K562 (cell line): Measurements from ENCODE around the gene NOL11. TPM values are rescaled to one million over a fixed set of nuclear protein-coding genes. Genes with fewer than 3 reads are reported as not detected.

ENCODE experiments used
- ATAC-seq: fragments of 200-7000 bp; cut with Tn5 transposase; 3 replicates; pipeline ENCODE4 v1.9.1; 2020; ENCODE audit warnings: moderate library complexity
- BruUV-seq: library from RNA; stranded (reverse); fragments of 400-500 nt; replicated peaks from 2 replicates; lab custom pipeline; 2021; lab: Mats Ljungman, UMichigan
- CTCF ChIA-PET: fragments of 300-600 bp; formaldehyde crosslinking; extraction: SDS; loops from one replicate; lab custom pipeline; 2021; ENCODE audit warnings: low intra/inter-chr PET ratio; lab: Yijun Ruan, JAX
- POLR2A ChIA-PET: fragments of 300-600, 350-650 bp; sonication (Branson Sonifier 250); formaldehyde crosslinking; extraction: SDS; loops from one replicate; lab custom pipeline; 2021; ENCODE audit warnings: antibody characterized with exemption, inconsistent platforms; lab: Yijun Ruan, JAX
- DNase-seq, 4 experiments: peaks; one replicate each; pipeline versions ENCODE4 v3.0.0 to v3.0.0-alpha.2; 2011 to 2018; ENCODE audit warnings: low spot score in 3 of 4, mixed read lengths in 3 of 4; ENCODE audit errors: extremely low read depth in 1 of 4
- FAIRE-seq: peaks from 2 replicates; lab custom pipeline; 2011; peaks lifted over from hg19 to GRCh38; lab: Jason Lieb, UNC
- H2AFZ ChIP-seq: 2 replicates; pipeline ENCODE4 v1.6.0; 2011; ENCODE audit warnings: low read depth, low read length, control low read depth, inconsistent platforms
- H3K27ac ChIP-seq: fragments of 200-600 bp; 3 replicates; pipeline ENCODE4 v1.8.0; 2011; ENCODE audit warnings: low read depth, mild to moderate bottlenecking, control low read depth, inconsistent platforms, low read length, moderate library complexity, mixed read lengths; ENCODE audit errors: extremely low read depth
- H3K27me3 ChIP-seq, 2 experiments: fragments of 300-600 bp in 1 of 2; 2 replicates in 1 of 2; 3 replicates in 1 of 2; pipeline versions ENCODE4 v1.6.0 to v1.8.0; 2011; ENCODE audit warnings: inconsistent platforms in 2 of 2, low read length in 2 of 2, mild to moderate bottlenecking in 1 of 2, mixed read lengths in 1 of 2, moderate library complexity in 1 of 2; ENCODE audit not compliant: control insufficient read depth in 2 of 2, insufficient read depth in 2 of 2
- H3K36me3 ChIP-seq: fragments of 300-600 bp; 3 replicates; pipeline ENCODE4 v1.8.0; 2011; ENCODE audit warnings: mild to moderate bottlenecking, low read length, inconsistent platforms; ENCODE audit not compliant: control insufficient read depth, insufficient read depth
- H3K4me1 ChIP-seq, 2 experiments: fragments of 200-600 bp in 1 of 2; replicated peaks in 1 of 2; 2 replicates in 1 of 2; 3 replicates in 1 of 2; pipeline versions ENCODE4 v1.5.1 to v1.8.0; 2011; ENCODE audit warnings: inconsistent platforms in 2 of 2, low read length in 2 of 2, mild to moderate bottlenecking in 1 of 2, mixed read lengths in 1 of 2, moderate library complexity in 1 of 2; ENCODE audit not compliant: control insufficient read depth in 2 of 2, insufficient read depth in 2 of 2
- H3K4me2 ChIP-seq: 2 replicates; pipeline ENCODE4 v1.6.1; 2011; ENCODE audit warnings: low read length, control low read depth, inconsistent platforms, mixed read lengths; ENCODE audit not compliant: insufficient read depth
- H3K4me3 ChIP-seq: fragments of 200-600 bp; sonication (generic), shearing (Covaris generic); 2 replicates; pipeline ENCODE4 v1.5.1; 2016; ENCODE audit warnings: control low read depth, inconsistent platforms
- H3K79me2 ChIP-seq: fragments of 200-600 bp; 3 replicates; pipeline ENCODE4 v1.8.0; 2011; ENCODE audit warnings: low read length, inconsistent platforms; ENCODE audit not compliant: control insufficient read depth, insufficient read depth
- H3K9ac ChIP-seq, 2 experiments: 2 replicates each; pipeline versions ENCODE4 v1.6.0 to v1.6.1; 2011; ENCODE audit warnings: low read depth in 2 of 2, low read length in 2 of 2, control low read depth in 1 of 2, inconsistent platforms in 1 of 2, mild to moderate bottlenecking in 1 of 2, mixed read lengths in 1 of 2; ENCODE audit not compliant: insufficient read depth in 1 of 2
- H3K9me1 ChIP-seq: one replicate; pipeline ENCODE4 v1.6.0; 2011; ENCODE audit warnings: inconsistent platforms, mild to moderate bottlenecking, low read length, moderate library complexity; ENCODE audit not compliant: control insufficient read depth, insufficient read depth
- H3K9me3 ChIP-seq: replicated peaks from 2 replicates; pipeline ENCODE4 v1.5.1; 2011; ENCODE audit warnings: low read depth, low read length, inconsistent platforms; ENCODE audit not compliant: control insufficient read depth, insufficient read depth
- H4K20me1 ChIP-seq: replicated peaks from 2 replicates; pipeline ENCODE4 v1.6.1; 2011; ENCODE audit warnings: low read length, inconsistent platforms, mixed read lengths; ENCODE audit not compliant: control insufficient read depth, insufficient read depth
- ATF1 ChIP-seq, 2 experiments: fragments of 450-650 bp in 1 of 2; IDR thresholded peaks; 2 replicates each; pipeline ENCODE4 v1.6.1; 2016; ENCODE audit warnings: missing compliant biosample characterization in 1 of 2, missing genetic modification characterization in 1 of 2
- BRCA1 ChIP-seq, 2 experiments: fragments of 450-650 bp in 1 of 2; sonication (generic) in 1 of 2; formaldehyde crosslinking in 1 of 2; IDR thresholded peaks; 2 replicates each; pipeline versions ENCODE4 v1.5.0 to v1.6.1; 2017 to 2020; ENCODE audit warnings: mild to moderate bottlenecking in 1 of 2, missing genetic modification reagents in 1 of 2
- CBFA2T3 ChIP-seq: fragments of 450-650 bp; IDR thresholded peaks from 2 replicates; pipeline ENCODE4 v1.6.1; 2017
- CBX3 ChIP-seq, 2 experiments: IDR thresholded peaks; 1 replicate in 1 of 2; 2 replicates in 1 of 2; pipeline ENCODE4 v1.6.1; 2012; ENCODE audit warnings: inconsistent platforms in 2 of 2, low read length in 2 of 2, borderline replicate concordance in 1 of 2, control low read depth in 1 of 2
- CHD1 ChIP-seq: fragments of 200-600 bp; sonication (generic); IDR thresholded peaks from one replicate; pipeline ENCODE4 v1.6.1; 2012; ENCODE audit warnings: mild to moderate bottlenecking, moderate library complexity, low read length, inconsistent platforms
- DEAF1 ChIP-seq: fragments of 450-650 bp; formaldehyde crosslinking; IDR thresholded peaks from 2 replicates; pipeline ENCODE4 v1.4.0; 2020; ENCODE audit warnings: mild to moderate bottlenecking, moderate library complexity
- EGR1 ChIP-seq: fragments of 450-650 bp; conservative IDR thresholded peaks from 2 replicates; pipeline ENCODE4 v1.6.1; 2017; ENCODE audit warnings: mild to moderate bottlenecking
- ETV5 ChIP-seq: sonication (generic); formaldehyde crosslinking; IDR thresholded peaks from 2 replicates; pipeline ENCODE4 v1.4.0; 2020; ENCODE audit warnings: low read depth, mild to moderate bottlenecking, missing genetic modification reagents
- GTF2F1 ChIP-seq: IDR thresholded peaks from 2 replicates; pipeline ENCODE4 v1.6.1; 2011; ENCODE audit warnings: low read depth, low read length, improper control_type of control experiment
- HDAC3 ChIP-seq: fragments of 450-650 bp; IDR thresholded peaks from 2 replicates; pipeline ENCODE4 v1.6.1; 2018; ENCODE audit warnings: borderline replicate concordance, mild to moderate bottlenecking, moderate library complexity; ENCODE audit not compliant: partially characterized antibody
- LCOR ChIP-seq: sonication (generic); formaldehyde crosslinking; IDR thresholded peaks from 2 replicates; pipeline ENCODE4 v1.8.0; 2022; ENCODE audit warnings: mild to moderate bottlenecking, missing genetic modification reagents
- MAFG ChIP-seq: fragments of 450-650 bp; conservative IDR thresholded peaks from 2 replicates; pipeline ENCODE4 v1.6.1; 2016; ENCODE audit warnings: missing genetic modification characterization, missing compliant biosample characterization
- PHF8 ChIP-seq: fragments of 200-600 bp; sonication (generic); IDR thresholded peaks from 2 replicates; pipeline ENCODE4 v1.6.1; 2012; ENCODE audit warnings: mixed run types, mild to moderate bottlenecking, inconsistent platforms, low read length, moderate library complexity, borderline replicate concordance
- PRMT5 ChIP-seq: sonication (generic); formaldehyde crosslinking; IDR thresholded peaks from 2 replicates; pipeline ENCODE4 v1.5.0; 2020; ENCODE audit warnings: missing genetic modification reagents
- RAD21 ChIP-seq, 2 experiments: fragments of 250-450 bp in 1 of 2; fragments of 450-650 bp in 1 of 2; sonication (Bioruptor Pico) in 1 of 2; formaldehyde crosslinking in 1 of 2; IDR thresholded peaks in 1 of 2; conservative IDR thresholded peaks in 1 of 2; 2 replicates each; pipeline versions ENCODE4 v1.4.0 to v1.8.0; 2020 to 2022; ENCODE audit warnings: mild to moderate bottlenecking in 2 of 2, moderate library complexity in 1 of 2
- SIRT6 ChIP-seq: IDR thresholded peaks from one replicate; pipeline ENCODE4 v1.6.1; 2012; ENCODE audit warnings: low read depth, mild to moderate bottlenecking, control low read depth, inconsistent platforms, low read length, moderate library complexity
- SMAD3 ChIP-seq: fragments of 450-650 bp; formaldehyde crosslinking; conservative IDR thresholded peaks from 2 replicates; pipeline ENCODE4 v1.4.0; 2020; ENCODE audit warnings: mild to moderate bottlenecking
- SMC3 ChIP-seq: conservative IDR thresholded peaks from 2 replicates; pipeline ENCODE4 v1.6.1; 2011; ENCODE audit warnings: low read depth, low read length, improper control_type of control experiment; ENCODE audit not compliant: insufficient read depth
- SRSF7 ChIP-seq: fragments of 200-400 bp; formaldehyde crosslinking; optimal IDR thresholded peaks from 2 replicates; pipeline ENCODE3; 2017; ENCODE audit warnings: mild to moderate bottlenecking, low read depth, low read length
- TCF7 ChIP-seq: sonication (generic); IDR thresholded peaks from 2 replicates; pipeline ENCODE4 v1.6.1; 2016; ENCODE audit warnings: antibody characterized with exemption, borderline replicate concordance
- ZNF140 ChIP-seq: fragments of 250-450 bp; sonication (Bioruptor Pico); IDR thresholded peaks from 2 replicates; pipeline ENCODE4 v1.8.0; 2021; ENCODE audit warnings: moderate library complexity, mild to moderate bottlenecking, inconsistent platforms
- ZNF551 ChIP-seq: fragments of 250-450 bp; sonication (Bioruptor Pico); IDR thresholded peaks from 2 replicates; pipeline ENCODE4 v1.5.0; 2021; ENCODE audit warnings: mild to moderate bottlenecking, moderate library complexity
- ZNF778 ChIP-seq: fragments of 450-650 bp; formaldehyde crosslinking; IDR thresholded peaks from 2 replicates; pipeline ENCODE4 v1.4.0; 2020; ENCODE audit warnings: mild to moderate bottlenecking, moderate library complexity
- in situ Hi-C: fragments of 300-500 bp; cut with MboI; formaldehyde crosslinking; loops from 4 replicates; pipeline ENCODE4 v1.15.0; 2018; ENCODE audit warnings: inconsistent platforms, mixed read lengths
- intact Hi-C: fragments of 100-400 bp; cut with micrococcal nuclease; formaldehyde crosslinking; loops from 2 replicates; pipeline ENCODE4 v1.14.2; 2022
- polyA plus RNA-seq, 8 experiments: library from polyadenylated mRNA; depleted of rRNA in 4 of 8; stranded (reverse) in 5 of 8; unstranded in 3 of 8; fragments of >200 nt; fragmentation: Nextera tagmentation in 2 of 8; fragmentation: Illumina TruSeq in 1 of 8; extraction: Ambion mirVana in 2 of 8; extraction: Trizol in 1 of 8; gene quantifications; 2 replicates each; pipeline versions ENCODE4 v1.2.1 to v1.2.3, GENCODE V29; 2011 to 2014; ENCODE audit warnings: inconsistent platforms in 1 of 8, missing spikeins in 1 of 8
- total RNA-seq, 7 experiments: library from RNA; depleted of rRNA in 6 of 7; stranded (reverse); fragments of >200 nt in 6 of 7; fragmentation: Illumina TruSeq in 2 of 7; extraction: Trizol in 2 of 7; gene quantifications; 2 replicates each; pipeline versions ENCODE4 v1.2.1 to v1.2.3, GENCODE V29; 2011 to 2021; ENCODE audit warnings: low replicate concordance in 1 of 7

The NOL11 gene
- total and polyA plus RNA-seq, 9 of the 15 experiments (the other 6 are each of a cell fraction or from before 2014, with no cell fraction given) = 61.1 to 175 (median 121) TPM

- no peak for TF ChIP-seq SMAD3
- peak; percentile 44 to 74 for TF ChIP-seq RAD21 (CRISPR knock-in tag; conservative IDR thresholded peaks at IDR 0.05 in 1 of 2, IDR thresholded peaks at IDR 0.05 in 1 of 2)
- TF ChIP-seq LCOR = no peak
- TF ChIP-seq ATF1 (CRISPR knock-in tag; IDR thresholded peaks at IDR 0.05) = no peak
- TF ChIP-seq ATF1 (tag; IDR thresholded peaks at IDR 0.05) = no peak
- no peak for TF ChIP-seq CBX3 (IDR thresholded peaks at IDR 0.05; ENCODE audit: borderline replicate concordance in 1 of 2, low read length in 2 of 2)
- TF ChIP-seq DEAF1 (CRISPR knock-in tag) = peak; percentile 9; the same call in 1 of the 2 replicates
- TF ChIP-seq SMC3 = peak; percentile 60; the same call in 1 of the 2 replicates
- TF ChIP-seq PHF8 = no peak
Measured at GRCh38 chr17:67689534-67690177, 28.1 kb upstream of the NOL11 start (continued).

GRCh38 chr17:67693811-67694210 is 23.9 kb upstream of the NOL11 start:
- H2AFZ ChIP-seq = no peak overlapping the region
- POLR2A ChIA-PET = interaction anchor here (0.7 to 1.1 kb wide), 2 partner anchors 11 to 13 kb away, joined by 3 to 4 read pairs; no protein-coding TSS in a partner anchor
- intact Hi-C loops (no loop called here), in situ Hi-C loops (loop anchor here (25.0 kb wide), 1 partner anchor 307 kb away; the partner anchor contains the start of gene PITPNC1)
- DNase-seq = no peak
- H3K4me3 ChIP-seq = no peak overlapping the region
- CTCF ChIA-PET = no interaction called here
- H4K20me1 ChIP-seq = no peaks in the 10 kb centered on the region
- BruUV-seq = no TSS peak
- ATAC-seq = no peak
- H3K9me1 ChIP-seq = no peaks in the 10 kb centered on the region
- no peaks in the 10 kb centered on the region; a peak in 1 of 5 replicates for H3K4me1 ChIP-seq
- H3K4me2 ChIP-seq = no peak overlapping the region
- H3K27ac ChIP-seq = no peak overlapping the region
- no peaks in the 10 kb centered on the region for H3K9me3 ChIP-seq
- H3K27me3 ChIP-seq = peaks cover 33 to 36% of the 10 kb centered on the region in 2 experiments; a peak in 4 of 5 replicates
- no peaks in the 10 kb centered on the region for H3K79me2 ChIP-seq
- no peak overlapping the region for H3K9ac ChIP-seq
- no peak for FAIRE-seq
- H3K36me3 ChIP-seq = no peaks in the 10 kb centered on the region
- TF ChIP-seq CHD1 = no peak
- no peak for TF ChIP-seq TCF7
- TF ChIP-seq ZNF778 (CRISPR knock-in tag) = no peak
- no peak for TF ChIP-seq ETV5 (CRISPR knock-in tag)
- TF ChIP-seq PRMT5 (CRISPR knock-in tag) = no peak
- no peak for TF ChIP-seq CBFA2T3
- no peak for TF ChIP-seq ZNF551
- no peak for TF ChIP-seq SIRT6
- no peak for TF ChIP-seq SRSF7
- TF ChIP-seq ZNF140 (CRISPR knock-in tag) = no peak
- TF ChIP-seq GTF2F1 = no peak
- no peak for TF ChIP-seq EGR1
- no peak for TF ChIP-seq BRCA1 (IDR thresholded peaks at IDR 0.05)
- no peak for TF ChIP-seq BRCA1 (CRISPR knock-in tag; IDR thresholded peaks at IDR 0.05)
- TF ChIP-seq MAFG = no peak
- no peak for TF ChIP-seq HDAC3
